Lower lobe of right lung (tissue), 2 donors: ENCODE data around the gene GALM. TPM values are rescaled to one million over a fixed set of nuclear protein-coding genes. Genes with fewer than 3 reads are reported as not detected.
"Not testable (repeated sequence)": the region's sequence is repeated elsewhere in the genome, so short reads cannot be mapped to it uniquely, and the experiment has no call there.

Experiments
- ATAC-seq, 2 donors: fragments of 200-7000 bp; cut with Tn5 transposase; one replicate each; pipeline ENCODE4 v1.9.1; 2020 to 2022; ENCODE audit warnings: mild to moderate bottlenecking in 2 of 2, moderate library complexity in 2 of 2
- DNase-seq: peaks from one replicate; pipeline ENCODE4 v3.0.0-alpha.2; 2020
- H3K27ac ChIP-seq: fragments of 200-600 bp; one replicate; pipeline ENCODE4 v1.8.0; 2022
- H3K27me3 ChIP-seq: fragments of 200-600 bp; one replicate; pipeline ENCODE4 v1.8.0; 2022; ENCODE audit warnings: low read depth
- H3K36me3 ChIP-seq: fragments of 200-600 bp; one replicate; pipeline ENCODE4 v1.8.0; 2022; ENCODE audit warnings: mild to moderate bottlenecking
- H3K4me1 ChIP-seq: fragments of 200-600 bp; one replicate; pipeline ENCODE4 v1.8.0; 2022
- H3K4me3 ChIP-seq: fragments of 200-600 bp; one replicate; pipeline ENCODE4 v1.8.0; 2022; ENCODE audit warnings: mild to moderate bottlenecking
- H3K9me3 ChIP-seq: fragments of 200-600 bp; one replicate; pipeline ENCODE4 v1.8.0; 2022
- CTCF ChIP-seq: fragments of 200-600 bp; IDR thresholded peaks from one replicate; pipeline ENCODE4 v1.8.0; 2022; ENCODE audit warnings: antibody characterized with exemption, mild to moderate bottlenecking
- intact Hi-C: fragments of 100-400 bp; cut with DNase I; formaldehyde crosslinking; loops from one replicate; pipeline ENCODE4 v1.11.0; 2022
- total RNA-seq: library from RNA; stranded (reverse); fragmentation: NEBNext Ultra II Directional; extraction: Animal tissue kit (Norgen Biotek cat#: 25700); gene quantifications from one replicate; pipeline ENCODE4 v1.2.1, GENCODE V29; 2021
- donor health status: DM: no; HTN: yes; CAD: no; lungs with severe emphysema.

GALM gene
- total RNA-seq, 1 donor from 2014 or later = 17.7 TPM

- H3K27me3 ChIP-seq = no peaks in the 10 kb centered on the region
- intact Hi-C loops = no loop called here
- no peak for ATAC-seq
- TF ChIP-seq CTCF = no peak
- no peaks in the 10 kb centered on the region for H3K36me3 ChIP-seq
- DNase-seq = no peak
- no peak overlapping the region for H3K4me3 ChIP-seq
- H3K9me3 ChIP-seq = no peaks in the 10 kb centered on the region
- no peaks in the 10 kb centered on the region for H3K4me1 ChIP-seq
- no peak overlapping the region for H3K27ac ChIP-seq
Observed at GRCh38 chr2:38643021-38643671, 22.8 kb upstream of the GALM start.

GRCh38 chr2:38643683-38644511, 22.0 kb upstream of the GALM start:
- H3K27me3 ChIP-seq, H3K9me3 ChIP-seq, H3K27ac ChIP-seq, H3K4me1 ChIP-seq, ATAC-seq, H3K36me3 ChIP-seq, DNase-seq, H3K4me3 ChIP-seq, intact Hi-C loops: not testable (repeated sequence)

- Histone ChIP-seq H3K36me3 (no peaks in the 10 kb centered on the region), H3K27me3 (no peaks in the 10 kb centered on the region), H3K27ac (no peak overlapping the region), H3K4me1 (peaks cover 6% of the 10 kb centered on the region), H3K4me3 (no peak overlapping the region), H3K9me3 (no peaks in the 10 kb centered on the region)
- ATAC-seq (no peak), DNase-seq (no peak)
- TF ChIP-seq CTCF = no peak
- intact Hi-C loops = no loop called here
Observed at GRCh38 chr2:38648107-38648761, 17.7 kb upstream of the GALM start.

GRCh38 chr2:38649176-38649728, 16.7 kb upstream of the GALM start:
- DNase-seq (no peak), ATAC-seq (no peak)
- no peak overlapping the region for H3K27ac ChIP-seq
- no peaks in the 10 kb centered on the region for H3K27me3 ChIP-seq
- H3K36me3 ChIP-seq = no peaks in the 10 kb centered on the region
- H3K4me3 ChIP-seq = no peak overlapping the region
- peaks cover 11% of the 10 kb centered on the region for H3K4me1 ChIP-seq
- intact Hi-C loops = no loop called here
- no peak for TF ChIP-seq CTCF
- no peaks in the 10 kb centered on the region for H3K9me3 ChIP-seq

- TF ChIP-seq CTCF = no peak
- Histone ChIP-seq H3K27me3 (no peaks in the 10 kb centered on the region), H3K27ac (no peak overlapping the region), H3K36me3 (no peaks in the 10 kb centered on the region), H3K4me3 (no peak overlapping the region), H3K4me1 (peaks cover 19% of the 10 kb centered on the region), H3K9me3 (no peaks in the 10 kb centered on the region)
- intact Hi-C loops = no loop called here
- ATAC-seq (no peak), DNase-seq (no peak)
Observed at GRCh38 chr2:38650012-38650411, 15.9 kb upstream of the GALM start.
